ENCODE data around the gene FILIP1. TPM values are rescaled to one million over a fixed set of nuclear protein-coding genes. Genes with fewer than 3 reads are reported as not detected.

The FILIP1 gene
- total and polyA plus RNA-seq, 9 donors, result 20.3 to 49.0 (median 42.4) TPM

Other genes with a start within 250 kb of the FILIP1 start
- 380 TPM for gene COX7A2, start 250.0 kb downstream of the FILIP1 start, total RNA-seq
- 100 to 1,000 TPM; 224 to 301 (median 244) TPM for gene COX7A2, start 250.0 kb downstream of the FILIP1 start, polyA plus RNA-seq (ENCODE audit: insufficient read depth in 1 of 8, insufficient read length in 8 of 8, low replicate concordance in 1 of 8)
- 45.2 TPM for gene TMEM30A, start 209.0 kb downstream of the FILIP1 start, total RNA-seq
- 10 to 100 TPM; 48.9 to 81.5 (median 62.0) TPM for gene TMEM30A, start 209.0 kb downstream of the FILIP1 start, polyA plus RNA-seq (ENCODE audit: insufficient read depth in 1 of 8, insufficient read length in 8 of 8, low replicate concordance in 1 of 8)
- gene SENP6, start 108.1 kb upstream of the FILIP1 start, total RNA-seq, result 83.3 TPM
- 10 to 100 TPM; 55.7 to 84.2 (median 69.3) TPM for gene SENP6, start 108.1 kb upstream of the FILIP1 start, polyA plus RNA-seq (ENCODE audit: insufficient read depth in 1 of 8, insufficient read length in 8 of 8, low replicate concordance in 1 of 8)

All from muscle of leg (tissue), 9 donors.